ENCODE data around the gene PCDHB13.
"Not testable (repeated sequence)": the region's sequence is repeated elsewhere in the genome, so short reads cannot be mapped to it uniquely, and the experiment has no call there.

PCDHB13 gene

GRCh38 chr5:141201646-141202045, 12.1 kb upstream of the PCDHB13 start:
- not testable (repeated sequence) for DNase-seq (ENCODE audit: low read depth)

DNA sequence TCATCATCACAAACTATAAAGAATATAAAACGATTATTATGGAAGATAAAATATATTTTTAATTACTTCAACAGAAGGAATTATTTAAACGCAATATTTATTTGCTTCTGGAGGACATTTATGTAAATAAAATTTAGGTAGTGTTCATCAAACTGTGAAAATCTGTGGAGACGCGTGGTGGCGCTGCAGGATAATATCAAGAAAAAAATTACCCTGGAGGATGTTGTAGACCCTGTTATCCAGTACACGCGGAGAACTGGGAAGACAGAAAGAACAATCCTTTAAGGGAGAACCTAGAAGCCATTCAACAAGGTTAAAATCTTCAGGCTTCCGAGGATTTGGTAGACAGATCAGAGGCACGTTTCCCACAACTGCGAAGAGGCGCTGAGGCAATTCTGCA, 5.2 kb upstream of the PCDHB13 start, which contains the start of gene PCDHB12:
Gene PCDHB12, plus strand, starts transcription at position 242 of the 400 bp plus-strand sequence. CDS start 189 bp downstream, outside the sequence.
- DNase-seq (ENCODE audit: low read depth) = no peak

DNA sequence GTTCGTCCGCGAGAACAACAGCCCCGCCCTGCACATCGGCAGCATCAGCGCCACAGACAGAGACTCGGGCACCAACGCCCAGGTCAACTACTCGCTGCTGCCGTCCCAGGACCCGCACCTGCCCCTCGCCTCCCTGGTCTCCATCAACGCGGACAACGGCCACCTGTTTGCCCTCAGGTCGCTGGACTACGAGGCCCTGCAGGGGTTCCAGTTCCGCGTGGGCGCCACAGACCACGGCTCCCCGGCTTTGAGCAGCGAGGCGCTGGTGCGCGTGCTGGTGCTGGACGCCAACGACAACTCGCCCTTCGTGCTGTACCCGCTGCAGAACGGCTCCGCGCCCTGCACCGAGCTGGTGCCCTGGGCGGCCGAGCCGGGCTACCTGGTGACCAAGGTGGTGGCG, 3.4 kb upstream of the PCDHB13 start:
- DNase-seq (ENCODE audit: low read depth) = not testable (repeated sequence)

DNA sequence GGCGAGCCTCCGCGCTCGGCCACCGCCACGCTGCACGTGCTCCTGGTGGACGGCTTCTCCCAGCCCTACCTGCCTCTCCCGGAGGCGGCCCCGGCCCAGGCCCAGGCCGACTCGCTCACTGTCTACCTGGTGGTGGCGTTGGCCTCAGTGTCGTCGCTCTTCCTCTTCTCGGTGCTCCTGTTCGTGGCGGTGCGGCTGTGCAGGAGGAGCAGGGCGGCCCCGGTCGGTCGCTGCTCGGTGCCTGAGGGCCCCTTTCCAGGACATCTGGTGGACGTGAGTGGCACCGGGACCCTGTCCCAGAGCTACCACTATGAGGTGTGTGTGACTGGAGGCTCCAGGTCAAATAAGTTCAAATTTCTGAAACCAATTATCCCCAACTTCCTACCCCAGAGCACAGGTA, 2.9 kb upstream of the PCDHB13 start:
- not testable (repeated sequence) for DNase-seq (ENCODE audit: low read depth)

GRCh38 chr5:141214583-141214982, 864 bp downstream of the PCDHB13 start:
- not testable (repeated sequence) for DNase-seq (ENCODE audit: low read depth)

DNA sequence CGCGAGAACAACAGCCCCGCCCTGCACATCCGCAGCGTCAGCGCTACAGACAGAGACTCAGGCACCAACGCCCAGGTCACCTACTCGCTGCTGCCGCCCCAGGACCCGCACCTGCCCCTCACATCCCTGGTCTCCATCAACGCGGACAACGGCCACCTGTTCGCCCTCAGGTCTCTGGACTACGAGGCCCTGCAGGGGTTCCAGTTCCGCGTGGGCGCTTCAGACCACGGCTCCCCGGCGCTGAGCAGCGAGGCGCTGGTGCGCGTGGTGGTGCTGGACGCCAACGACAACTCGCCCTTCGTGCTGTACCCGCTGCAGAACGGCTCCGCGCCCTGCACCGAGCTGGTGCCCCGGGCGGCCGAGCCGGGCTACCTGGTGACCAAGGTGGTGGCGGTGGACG, 1.8 kb downstream of the PCDHB13 start:
- not testable (repeated sequence) for DNase-seq (ENCODE audit: low read depth)

GRCh38 chr5:141216035-141216434, 2.3 kb downstream of the PCDHB13 start:
- DNase-seq (ENCODE audit: low read depth) = not testable (repeated sequence)

DNA sequence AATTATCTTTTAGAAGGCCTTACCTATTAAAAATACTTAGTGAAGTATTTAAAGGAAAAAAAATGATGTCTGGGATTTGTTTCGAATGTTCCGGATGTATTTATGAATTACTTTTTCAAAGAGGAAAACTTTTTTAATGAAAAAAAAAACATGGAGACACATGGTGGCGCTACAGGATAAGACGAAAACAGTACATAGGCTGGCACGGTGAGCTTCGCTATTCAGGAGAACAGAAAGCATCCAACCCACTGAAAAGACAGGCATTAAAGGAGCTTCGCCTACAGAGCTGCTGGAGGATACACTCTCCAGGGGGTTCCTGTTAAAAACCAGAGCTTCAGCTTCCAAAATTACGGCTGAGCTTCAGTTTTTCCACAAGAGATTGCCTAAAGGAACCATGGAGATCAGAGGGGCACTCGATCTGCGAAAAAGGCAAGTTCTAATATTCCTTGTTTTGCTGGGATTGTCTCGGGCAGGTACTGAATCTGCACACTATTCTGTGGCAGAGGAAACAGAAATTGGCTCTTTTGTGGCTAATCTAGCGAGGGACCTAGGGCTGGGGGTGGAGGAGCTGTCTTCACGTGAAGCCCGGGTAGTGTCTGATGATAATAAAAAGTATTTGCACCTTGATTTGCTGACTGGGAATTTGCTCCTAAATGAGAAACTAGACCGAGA, 9.5 kb downstream of the PCDHB13 start, which contains the start of gene PCDHB14:
Gene PCDHB14, plus strand, starts transcription at position 232 of the 672 bp plus-strand sequence. Its CDS starts 163 bp downstream, at position 395.
- DNase-seq (ENCODE audit: low read depth) = no peak

DNA sequence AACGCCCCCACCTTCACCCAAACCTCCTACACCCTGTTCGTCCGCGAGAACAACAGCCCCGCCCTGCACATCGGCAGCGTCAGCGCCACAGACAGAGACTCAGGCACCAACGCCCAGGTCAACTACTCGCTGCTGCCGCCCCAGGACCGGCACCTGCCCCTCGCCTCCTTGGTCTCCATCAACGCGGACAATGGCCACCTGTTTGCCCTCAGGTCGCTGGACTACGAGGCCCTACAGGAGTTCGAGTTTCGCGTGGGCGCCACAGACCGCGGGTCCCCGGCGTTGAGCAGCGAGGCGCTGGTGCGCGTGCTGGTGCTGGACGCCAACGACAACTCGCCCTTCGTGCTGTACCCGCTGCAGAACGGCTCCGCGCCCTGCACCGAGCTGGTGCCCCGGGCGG, 11.1 kb downstream of the PCDHB13 start:
- DNase-seq (ENCODE audit: low read depth) = not testable (repeated sequence)

- not testable (repeated sequence) for DNase-seq (ENCODE audit: low read depth)
Observed at GRCh38 chr5:141225421-141225820, 11.7 kb downstream of the PCDHB13 start.

GRCh38 chr5:141234109-141234667, 20.5 kb downstream of the PCDHB13 start:
- DNase-seq (ENCODE audit: low read depth) = no peak

DNA sequence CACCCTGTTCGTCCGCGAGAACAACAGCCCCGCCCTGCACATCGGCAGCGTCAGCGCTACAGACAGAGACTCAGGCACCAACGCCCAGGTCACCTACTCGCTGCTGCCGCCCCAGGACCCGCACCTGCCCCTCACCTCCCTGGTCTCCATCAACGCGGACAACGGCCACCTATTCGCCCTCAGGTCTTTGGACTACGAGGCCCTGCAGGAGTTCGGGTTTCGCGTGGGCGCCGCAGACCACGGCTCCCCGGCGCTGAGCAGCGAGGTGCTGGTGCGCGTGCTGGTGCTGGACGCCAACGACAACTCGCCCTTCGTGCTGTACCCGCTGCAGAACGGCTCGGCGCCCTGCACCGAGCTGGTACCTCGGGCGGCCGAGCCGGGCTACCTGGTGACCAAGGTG, 22.2 kb downstream of the PCDHB13 start:
- not testable (repeated sequence) for DNase-seq (ENCODE audit: low read depth)

DNA sequence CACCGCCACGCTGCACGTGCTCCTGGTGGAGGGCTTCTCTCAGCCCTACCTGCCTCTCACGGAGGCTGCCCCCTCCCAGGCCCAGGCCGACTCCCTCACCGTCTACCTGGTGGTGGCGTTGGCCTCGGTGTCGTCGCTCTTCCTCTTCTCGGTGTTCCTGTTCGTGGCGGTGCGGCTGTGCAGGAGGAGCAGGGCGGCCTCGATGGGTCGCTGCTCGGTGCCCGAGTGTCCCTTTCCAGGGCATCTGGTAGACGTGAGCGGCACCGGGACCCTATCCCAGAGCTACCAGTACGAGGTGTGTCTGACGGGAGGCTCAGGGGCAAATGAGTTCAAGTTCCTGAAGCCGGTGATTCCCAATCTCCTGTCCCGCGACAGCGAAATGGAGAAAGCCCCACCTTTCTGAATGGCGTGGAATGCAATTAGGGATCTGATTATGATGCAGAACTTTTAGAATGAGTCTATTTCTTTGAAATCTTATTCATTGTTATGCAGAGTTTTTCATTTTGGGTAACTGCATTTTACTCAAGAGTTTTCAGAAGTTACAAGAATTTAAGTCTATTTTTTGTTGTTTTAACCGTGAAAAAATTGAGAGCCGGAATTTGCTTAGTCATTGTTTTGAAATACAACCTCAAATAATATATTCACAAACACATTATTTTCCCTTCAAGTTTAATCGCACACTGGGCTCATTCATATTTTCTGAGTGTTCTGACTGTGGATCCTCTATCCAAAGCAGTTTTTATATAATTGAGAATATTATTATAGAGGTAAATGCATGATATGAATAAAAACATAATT, 23.0 kb downstream of the PCDHB13 start:
- DNase-seq (ENCODE audit: low read depth) = no peak

DNA sequence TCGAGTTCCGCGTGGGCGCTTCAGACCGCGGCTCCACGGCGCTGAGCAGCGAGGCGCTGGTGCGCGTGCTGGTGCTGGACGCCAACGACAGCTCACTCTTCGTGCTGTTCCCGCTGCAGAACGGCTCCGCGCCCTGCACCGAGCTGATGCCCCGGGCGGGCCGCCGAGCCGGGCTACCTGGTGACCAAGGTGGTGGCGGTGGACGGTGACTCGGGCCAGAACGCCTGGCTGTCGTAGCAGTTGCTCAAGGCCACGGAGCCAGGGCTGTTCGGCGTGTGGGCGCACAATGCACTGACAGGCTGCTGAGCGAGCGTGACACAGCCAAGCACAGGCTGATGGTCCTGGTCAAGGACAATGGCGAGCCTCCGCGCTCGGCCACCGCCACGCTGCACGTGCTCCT, 27.8 kb downstream of the PCDHB13 start:
- DNase-seq (ENCODE audit: low read depth) = no peak

DNA sequence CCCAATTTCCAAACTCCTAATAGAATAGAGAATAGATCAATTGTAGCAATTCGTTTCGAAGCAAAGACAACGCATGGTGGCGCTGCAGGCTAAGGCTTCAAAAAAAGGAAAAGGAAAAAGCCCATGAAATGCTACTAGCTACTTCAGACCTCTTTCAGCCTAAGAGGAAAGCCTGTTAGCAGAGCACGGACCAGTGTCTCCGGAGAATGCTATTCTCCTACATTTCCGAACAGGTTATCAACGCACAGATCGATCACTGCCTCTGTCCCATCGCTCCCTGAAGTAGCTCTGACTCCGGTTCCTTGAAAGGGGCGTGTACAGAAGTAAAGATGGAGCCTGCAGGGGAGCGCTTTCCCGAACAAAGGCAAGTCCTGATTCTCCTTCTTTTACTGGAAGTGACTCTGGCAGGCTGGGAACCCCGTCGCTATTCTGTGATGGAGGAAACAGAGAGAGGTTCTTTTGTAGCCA, 31.6 kb downstream of the PCDHB13 start, which contains the start of gene PCDHB15:
Gene PCDHB15, plus strand, starts transcription at position 146 of the 468 bp plus-strand sequence. Its CDS starts 184 bp downstream, at position 330.
- DNase-seq (ENCODE audit: low read depth) = no peak

GRCh38 chr5:141246971-141247370, 33.3 kb downstream of the PCDHB13 start:
- DNase-seq (ENCODE audit: low read depth) = not testable (repeated sequence)

- DNase-seq (ENCODE audit: low read depth) = not testable (repeated sequence)
Observed at GRCh38 chr5:141247434-141247833, 33.7 kb downstream of the PCDHB13 start.

GRCh38 chr5:141250576-141250975, 36.9 kb downstream of the PCDHB13 start:
- DNase-seq (ENCODE audit: low read depth) = no peak

DNA sequence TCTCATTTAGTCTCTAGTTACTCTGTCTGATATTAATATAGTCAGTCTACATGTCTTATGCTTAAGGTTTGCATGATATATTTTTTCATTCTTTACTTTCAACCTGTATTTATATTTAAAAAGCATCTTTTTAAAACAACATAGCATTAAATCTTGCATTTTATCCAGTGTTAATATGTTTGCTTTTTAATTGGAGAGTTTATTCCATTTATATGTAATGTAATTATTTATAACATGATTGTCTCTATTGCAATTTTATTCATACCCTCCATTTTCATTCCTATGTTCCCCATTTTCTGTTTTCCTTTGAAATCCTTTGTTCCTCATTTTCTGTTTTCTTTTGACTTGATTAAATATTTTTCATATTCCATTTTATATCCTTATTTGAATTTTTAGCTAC, 44.7 kb downstream of the PCDHB13 start:
- no peak for DNase-seq (ENCODE audit: low read depth)

GRCh38 chr5:141258948-141259347, 45.2 kb downstream of the PCDHB13 start:
- DNase-seq (ENCODE audit: low read depth) = no peak

- DNase-seq (ENCODE audit: low read depth) = no peak
Observed at GRCh38 chr5:141260458-141261237, 46.9 kb downstream of the PCDHB13 start.

DNA sequence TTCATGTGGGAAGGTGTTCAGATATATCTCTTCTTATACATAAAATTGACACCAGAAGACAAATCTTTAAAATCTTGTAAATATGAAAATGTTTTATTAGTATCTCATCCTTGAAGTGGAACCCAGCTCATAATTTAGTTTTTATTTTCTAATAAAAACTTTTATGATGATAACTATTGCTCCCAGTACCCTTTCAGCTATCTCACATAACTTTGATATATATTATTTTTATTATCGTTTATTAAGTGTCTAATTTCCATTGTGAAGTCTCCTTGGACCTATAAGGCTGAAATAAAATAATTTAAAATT, 47.5 kb downstream of the PCDHB13 start:
- DNase-seq (ENCODE audit: low read depth) = no peak
